Activated gamma-delta T cell (primary cell): Measurements from ENCODE around the gene TMEM43.

Experiments used
- DNase-seq: peaks from one replicate; lab custom pipeline; 2025; lab: John Stamatoyannopoulos, UW

Gene TMEM43

DNA sequence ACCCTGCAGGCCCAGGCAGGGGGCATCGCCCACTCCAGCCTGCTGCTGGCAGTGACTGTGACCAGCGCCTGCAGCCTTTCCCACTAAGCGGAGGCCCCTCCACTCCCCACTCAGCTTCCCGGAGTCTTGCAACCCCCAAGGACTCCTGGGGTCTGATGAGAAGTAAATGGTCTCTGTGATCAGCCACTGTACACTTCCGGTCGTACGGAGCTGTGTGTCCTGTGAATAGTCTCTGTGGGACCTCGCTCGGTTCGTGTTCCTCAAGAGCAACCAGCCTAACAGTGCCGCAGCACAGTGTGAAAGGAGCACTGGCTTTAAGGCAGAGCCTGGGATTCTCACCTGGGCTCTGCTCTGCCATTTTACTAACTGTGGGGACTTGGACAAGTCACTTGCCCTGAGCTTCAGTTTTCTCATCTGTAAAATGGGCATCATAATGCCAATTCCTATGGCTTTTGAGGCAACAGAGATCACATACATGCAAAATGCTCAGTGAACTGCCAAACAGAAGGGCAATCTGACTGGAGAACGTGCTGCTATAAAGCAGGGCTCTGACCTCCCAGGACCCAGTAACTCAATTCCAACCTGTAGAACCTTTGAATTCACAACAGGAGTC, 26.7 kb downstream of the TMEM43 start:
- no peak for DNase-seq

DNA sequence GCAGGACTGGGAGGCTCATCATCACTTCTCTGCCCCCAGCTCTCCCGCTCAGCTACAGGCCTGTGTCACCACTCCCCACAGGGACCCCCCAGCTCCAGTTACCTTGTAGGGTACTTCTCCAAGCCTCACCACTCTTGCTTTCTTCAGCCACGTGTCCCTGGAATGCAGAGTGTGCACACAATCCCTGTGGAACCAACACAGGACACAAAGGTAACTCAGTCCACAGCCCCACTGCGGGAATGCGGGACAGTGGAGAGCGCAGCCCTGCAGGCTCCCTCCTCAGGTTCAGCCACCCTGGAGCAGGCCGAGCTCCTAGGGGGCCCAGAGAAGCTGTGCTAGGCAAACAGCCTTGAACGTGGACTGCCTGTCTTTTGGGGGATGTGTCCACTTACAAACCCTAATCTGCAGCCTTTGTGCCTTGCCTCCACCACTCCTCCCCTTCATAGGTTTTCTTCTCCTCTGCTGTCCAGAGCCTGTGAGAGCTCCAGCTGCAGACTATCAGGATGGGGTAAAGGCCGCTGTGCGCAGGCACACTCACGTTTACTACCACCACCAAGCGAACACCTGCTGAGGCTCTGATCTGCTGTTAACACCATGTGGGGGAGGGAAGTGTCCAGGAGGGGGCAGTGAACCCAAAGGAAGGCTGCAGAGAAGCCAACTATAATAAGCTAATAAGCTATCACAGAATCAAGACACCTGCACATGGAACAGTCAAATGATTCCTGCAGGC, 27.5 kb downstream of the TMEM43 start:
- no peak for DNase-seq

DNA sequence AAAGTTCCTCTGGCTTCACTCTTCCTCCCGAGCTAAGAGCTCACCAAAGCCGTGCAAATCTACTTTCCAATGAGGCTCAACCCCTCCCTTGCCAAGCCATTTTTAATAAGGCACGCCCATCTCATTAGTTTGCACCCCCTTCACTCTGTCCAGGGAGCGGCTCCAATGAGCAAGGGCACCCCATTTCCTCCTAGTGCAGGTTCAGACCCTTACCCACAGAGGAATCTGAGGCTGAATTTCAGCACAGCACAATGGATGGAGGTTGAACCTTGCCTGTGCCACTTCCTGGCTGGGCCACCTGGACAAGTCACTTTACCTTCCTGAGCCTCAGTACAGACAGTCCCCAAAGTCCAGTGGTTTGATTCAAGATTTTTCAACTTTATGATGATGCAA, 28.1 kb downstream of the TMEM43 start:
- DNase-seq, result no peak

DNA sequence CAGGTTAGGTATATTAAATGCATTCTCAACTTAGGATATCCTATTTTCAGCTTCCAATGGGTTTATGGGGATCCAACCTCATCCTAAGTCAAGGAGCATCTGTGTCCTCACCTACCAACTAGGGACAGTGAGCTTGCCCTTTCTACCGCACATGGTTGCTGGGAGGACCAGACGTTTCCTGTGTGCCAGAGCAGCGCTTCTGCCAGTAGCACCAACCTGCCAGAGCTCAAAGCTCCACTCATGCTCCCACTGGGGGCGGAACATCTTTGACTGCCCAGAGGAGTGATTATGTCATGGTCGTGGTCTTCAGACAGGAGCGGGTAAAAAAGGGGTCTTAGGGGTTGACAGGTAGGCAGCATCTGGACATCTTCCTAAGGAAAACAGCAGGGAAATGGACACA, 28.8 kb downstream of the TMEM43 start:
- no peak for DNase-seq

- no peak for DNase-seq
These were observed 29.4 kb downstream of the TMEM43 start for GRCh38 chr3:14154276-14154675.

GRCh38 chr3:14154895-14155440, 30.1 kb downstream of the TMEM43 start:
- DNase-seq, result no peak

- no peak for DNase-seq
These were observed 31.3 kb downstream of the TMEM43 start for GRCh38 chr3:14156201-14156600.

GRCh38 chr3:14156843-14157561, 32.1 kb downstream of the TMEM43 start:
- no peak for DNase-seq

GRCh38 chr3:14157951-14158350, 33.1 kb downstream of the TMEM43 start:
- DNase-seq, result no peak

- DNase-seq, result no peak
These were observed 33.5 kb downstream of the TMEM43 start for GRCh38 chr3:14158370-14158769.

GRCh38 chr3:14159426-14159825, 34.6 kb downstream of the TMEM43 start:
- DNase-seq, result no peak

GRCh38 chr3:14161282-14161681, 36.4 kb downstream of the TMEM43 start:
- no peak for DNase-seq

- DNase-seq, result no peak
These were observed 37.3 kb downstream of the TMEM43 start for GRCh38 chr3:14162178-14162577.

GRCh38 chr3:14166877-14167603, 42.2 kb downstream of the TMEM43 start:
- no peak for DNase-seq

DNA sequence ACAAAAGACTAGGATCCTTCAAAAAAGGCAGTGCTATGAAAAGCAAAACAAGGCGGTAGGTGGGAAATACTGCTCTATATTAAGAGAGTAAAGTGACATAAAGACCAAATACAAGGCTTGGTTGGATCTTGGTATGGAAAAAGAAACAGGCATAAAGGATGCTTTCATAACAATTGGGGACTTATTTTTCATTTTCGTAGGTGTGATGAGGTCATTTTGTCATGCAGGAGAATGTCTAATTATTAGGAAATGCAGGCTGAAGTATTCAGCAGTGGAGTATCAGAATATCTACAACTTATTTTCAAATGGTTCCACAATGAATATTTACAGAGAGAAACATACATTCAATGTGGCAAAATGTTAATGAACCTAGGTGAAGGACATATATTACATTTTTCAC, 44.6 kb downstream of the TMEM43 start:
- DNase-seq, result no peak

DNA sequence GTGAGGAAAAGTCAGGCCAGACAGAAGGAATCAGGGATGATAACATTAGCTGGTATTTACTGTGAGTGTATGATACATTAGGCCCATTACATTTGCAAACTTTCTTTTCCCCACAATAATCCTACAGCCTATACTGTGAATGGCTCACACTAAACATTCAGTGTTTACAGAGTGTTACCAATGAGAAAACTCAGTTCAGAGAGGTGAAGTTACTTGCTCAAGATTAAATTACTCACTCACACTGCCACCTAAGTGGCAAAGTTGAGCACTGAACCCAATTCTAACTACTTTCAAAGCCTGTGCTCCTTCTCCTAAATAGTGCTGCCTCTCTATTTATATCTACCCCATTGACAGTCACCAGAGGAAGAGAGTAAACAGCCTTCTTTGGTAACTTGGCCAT, 45.0 kb downstream of the TMEM43 start:
- DNase-seq, result no peak

GRCh38 chr3:14170531-14171159, 45.8 kb downstream of the TMEM43 start:
- no peak for DNase-seq

GRCh38 chr3:14172496-14172895, 47.6 kb downstream of the TMEM43 start:
- DNase-seq, result no peak

DNA sequence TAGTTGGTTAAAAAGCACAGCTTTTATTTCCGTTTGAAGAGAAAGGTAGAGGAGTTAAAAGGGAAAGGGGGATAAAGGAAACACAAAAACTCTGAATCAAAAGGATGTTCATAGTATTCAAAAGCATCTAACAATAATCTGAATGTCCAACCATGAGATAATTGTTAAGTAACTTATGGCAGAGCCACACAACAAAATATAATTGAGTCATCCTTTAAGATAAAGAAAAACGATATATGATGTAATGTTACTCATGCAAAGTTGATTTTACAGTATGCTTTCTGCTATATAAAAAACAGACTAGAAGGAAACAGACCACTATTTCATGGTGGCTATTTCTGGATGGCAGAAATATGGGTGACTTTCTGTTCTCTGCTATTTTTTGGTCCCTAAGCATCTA, 49.6 kb downstream of the TMEM43 start:
- no peak for DNase-seq

DNA sequence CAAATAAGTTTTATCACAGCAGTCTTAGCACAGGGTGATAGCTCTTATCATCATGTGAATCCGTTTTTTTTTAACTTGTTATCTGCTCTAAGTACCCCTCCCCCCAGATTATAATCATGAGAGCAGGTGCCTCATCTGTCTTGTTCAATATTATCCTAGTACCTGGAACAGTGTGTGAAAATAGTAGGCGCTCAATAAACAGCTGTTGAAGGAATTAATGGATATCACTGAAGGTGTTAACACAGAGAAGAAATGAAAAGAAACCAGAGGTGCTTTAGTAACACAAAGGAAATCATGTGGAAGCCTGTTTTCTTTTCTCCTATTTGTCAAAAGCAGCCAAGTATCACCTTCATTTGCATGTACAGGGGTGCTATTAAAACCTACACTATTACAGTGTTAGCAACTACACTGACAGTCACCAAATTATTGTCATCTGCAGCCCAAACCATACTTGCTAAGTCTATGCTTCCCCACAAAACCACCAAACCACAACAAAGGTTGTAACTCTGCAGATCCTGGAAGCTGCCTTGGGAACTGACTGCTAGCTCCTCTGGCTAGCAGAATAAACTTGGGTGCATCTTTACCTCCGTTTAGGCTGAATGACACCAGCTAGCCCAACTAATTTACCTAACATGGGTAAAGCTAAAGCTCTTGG, 50.7 kb downstream of the TMEM43 start:
- DNase-seq, result no peak

GRCh38 chr3:14177580-14178246, 52.9 kb downstream of the TMEM43 start:
- no peak for DNase-seq
